Dedifferentiated amniotic fluid mesenchymal stem cell (primary cell): ENCODE data around the gene NEDD4L.

Experiments used
- DNase-seq: peaks from one replicate; pipeline ENCODE4 v3.0.0-alpha.2; 2016; ENCODE audit errors: extremely low spot score

NEDD4L gene

DNA sequence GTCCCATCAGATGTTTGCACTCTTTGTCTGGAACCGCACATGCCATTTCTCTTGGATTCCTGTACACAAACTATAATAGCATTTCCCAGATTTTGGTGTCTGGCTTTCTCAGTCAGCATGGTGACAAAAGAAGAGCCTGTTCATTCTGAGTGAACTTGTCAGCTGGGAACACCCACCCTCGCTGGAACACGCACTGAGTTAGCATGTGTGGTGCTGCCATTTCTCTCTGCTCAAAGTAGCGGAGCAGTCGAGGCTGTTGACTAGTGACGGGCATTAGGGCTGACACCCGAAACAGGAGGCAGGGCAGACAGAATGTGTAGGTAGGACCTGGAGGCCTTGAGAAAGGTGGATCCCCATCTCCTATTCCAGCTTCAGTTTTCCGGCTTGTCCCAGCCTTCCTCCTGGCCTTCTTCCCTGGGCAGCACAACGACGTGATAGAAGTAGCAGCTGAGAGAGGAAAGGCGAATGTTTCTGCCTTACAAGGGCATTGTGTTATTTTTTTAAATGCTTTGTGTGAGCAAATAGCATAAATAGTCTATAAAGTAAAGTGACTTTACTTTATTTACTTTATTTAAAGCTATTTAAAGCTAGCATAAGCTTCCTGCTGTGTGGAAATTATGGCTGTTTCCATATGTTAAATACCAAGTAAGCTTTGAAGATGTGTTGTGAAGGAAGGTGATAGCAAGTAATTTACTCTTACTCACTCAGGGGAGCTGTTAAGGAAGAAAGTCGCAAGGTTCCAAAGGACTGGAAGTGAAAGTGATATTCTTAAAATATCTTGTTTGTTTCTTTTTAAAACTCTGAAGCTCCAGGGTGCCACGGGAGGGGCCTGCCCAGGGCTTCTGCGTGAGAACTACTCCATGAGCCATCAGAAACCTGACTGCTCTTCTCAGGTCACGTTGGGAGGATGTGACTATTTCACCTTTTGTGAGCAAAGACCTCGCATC, 272.6 kb downstream of the NEDD4L start:
- DNase-seq = no peak

DNA sequence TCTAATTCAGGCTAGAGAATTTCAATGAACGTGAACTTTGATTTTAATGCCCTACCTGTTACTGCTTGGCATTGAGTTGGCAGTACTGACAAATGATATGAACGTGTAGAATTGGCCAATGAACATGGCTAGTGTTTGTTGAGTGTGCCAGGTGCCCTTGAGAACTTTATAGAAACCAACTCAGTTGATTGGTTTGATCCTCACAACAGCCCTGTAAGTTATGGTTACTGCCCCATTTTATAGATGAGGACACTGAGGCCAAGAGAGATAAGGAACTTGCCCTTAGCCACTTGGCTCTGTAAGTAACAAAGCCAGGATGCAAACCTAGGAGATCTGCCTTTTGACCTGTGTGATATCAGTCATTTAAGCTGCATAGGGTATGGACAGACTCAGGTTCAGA, 275.7 kb downstream of the NEDD4L start:
- no peak for DNase-seq

DNA sequence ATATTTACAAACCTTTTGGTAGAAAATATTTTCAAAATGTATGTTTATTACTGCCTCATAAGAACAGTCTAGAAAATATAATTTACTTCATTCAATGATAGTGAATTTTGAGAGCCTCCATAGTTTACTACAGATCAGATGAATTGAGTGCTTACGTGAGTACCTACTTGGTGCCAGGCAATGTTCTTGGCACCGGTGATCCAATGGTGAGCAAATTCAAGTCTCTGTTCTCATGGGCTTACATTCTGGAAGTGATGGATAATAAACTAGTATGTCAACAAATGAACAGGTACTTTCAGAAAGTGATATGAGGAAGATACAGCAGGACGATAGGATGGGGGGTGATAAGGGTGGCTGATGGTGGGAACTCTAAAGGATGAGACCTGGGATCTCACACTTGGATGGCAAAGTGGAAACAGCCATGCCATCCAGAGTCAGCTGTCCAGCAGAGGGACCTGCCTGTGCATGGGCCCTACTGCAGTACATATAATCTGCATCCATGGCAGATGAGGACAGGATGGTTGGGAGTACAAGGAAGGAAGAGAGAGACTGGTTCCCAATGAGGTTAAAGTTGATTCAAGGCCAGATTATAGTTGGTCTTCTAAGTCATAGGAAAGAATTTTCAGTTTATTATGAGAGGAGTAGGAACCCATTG, 277.0 kb downstream of the NEDD4L start:
- no peak for DNase-seq

DNA sequence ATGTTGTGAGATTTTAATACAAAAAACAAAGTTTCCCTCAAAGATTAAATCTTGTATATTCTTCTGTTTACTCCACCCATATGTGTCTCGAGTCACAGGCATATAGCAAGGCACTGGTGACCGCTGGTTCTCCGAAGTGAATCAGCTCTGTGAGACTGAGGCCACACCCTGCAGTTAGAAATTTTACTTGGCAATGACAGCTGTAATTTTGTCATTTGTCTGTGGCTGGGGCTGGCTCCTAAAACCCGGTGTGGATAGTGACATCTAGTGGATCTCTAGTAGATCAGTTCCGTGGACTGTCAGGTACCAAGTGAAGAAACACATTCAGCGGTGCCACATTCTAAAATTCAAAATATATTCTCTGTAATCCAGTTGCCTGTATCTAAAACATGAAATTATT, 278.0 kb downstream of the NEDD4L start:
- peak; percentile 93 for DNase-seq

DNA sequence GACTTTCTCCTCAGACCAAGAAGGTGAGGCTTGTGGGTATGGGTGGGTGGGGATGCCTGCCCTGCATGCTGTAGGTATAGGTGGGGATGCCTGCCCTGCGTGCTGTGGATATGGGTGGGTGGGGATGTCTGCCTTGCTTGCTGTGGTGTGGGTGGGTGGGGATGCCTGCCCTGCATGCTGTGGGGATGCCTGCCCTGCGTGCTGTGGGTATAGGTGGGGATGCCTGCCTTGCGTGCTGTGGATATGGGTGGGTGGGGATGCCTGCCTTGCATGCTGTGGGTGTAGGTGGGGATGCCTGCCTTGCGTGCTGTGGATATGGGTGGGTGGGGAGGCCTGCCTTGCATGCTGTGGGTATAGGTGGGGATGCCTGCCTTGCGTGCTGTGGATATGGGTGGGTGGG, 278.4 kb downstream of the NEDD4L start:
- DNase-seq = no peak

DNA sequence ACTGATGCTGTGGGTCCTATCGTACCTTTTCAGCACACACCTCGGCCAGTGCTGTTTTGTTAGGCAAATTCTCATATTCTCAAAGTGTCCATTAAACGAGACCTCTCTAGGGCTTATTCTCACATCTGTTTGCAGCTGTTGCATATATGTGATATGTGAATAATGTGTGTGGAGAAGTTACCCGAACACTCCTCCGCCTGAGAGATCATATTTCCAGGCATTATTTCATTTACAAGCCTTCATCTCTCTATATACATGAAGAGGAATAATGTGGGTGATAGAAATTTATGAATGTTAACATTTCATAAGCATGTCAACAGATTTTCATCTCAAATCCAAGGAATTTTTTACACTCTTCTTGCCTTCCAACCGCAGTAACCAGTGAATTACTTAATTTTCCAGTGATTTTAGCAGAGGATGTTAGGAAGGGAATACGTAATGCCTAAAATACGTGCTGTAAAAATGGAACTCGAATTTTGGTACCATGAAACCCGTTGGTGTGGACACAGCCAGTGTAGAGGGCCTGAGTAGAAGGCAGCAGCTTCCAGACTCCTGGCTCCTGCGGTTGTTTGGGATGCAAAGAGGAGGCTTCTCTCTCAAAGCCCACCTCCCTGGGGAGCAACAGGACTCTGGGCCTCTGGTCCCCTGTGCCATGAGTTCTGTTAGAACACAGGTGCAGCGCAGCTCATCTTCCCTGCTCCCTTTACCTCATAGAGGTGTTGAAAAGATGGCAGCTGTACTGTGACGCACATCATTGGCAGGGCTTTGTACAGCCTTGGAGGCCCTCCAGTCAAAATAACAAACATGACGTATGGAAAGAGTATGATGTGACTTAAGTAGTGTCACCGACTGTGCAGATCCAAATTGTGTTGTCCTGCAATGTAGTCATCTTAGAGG, 280.1 kb downstream of the NEDD4L start:
- DNase-seq = no peak

DNA sequence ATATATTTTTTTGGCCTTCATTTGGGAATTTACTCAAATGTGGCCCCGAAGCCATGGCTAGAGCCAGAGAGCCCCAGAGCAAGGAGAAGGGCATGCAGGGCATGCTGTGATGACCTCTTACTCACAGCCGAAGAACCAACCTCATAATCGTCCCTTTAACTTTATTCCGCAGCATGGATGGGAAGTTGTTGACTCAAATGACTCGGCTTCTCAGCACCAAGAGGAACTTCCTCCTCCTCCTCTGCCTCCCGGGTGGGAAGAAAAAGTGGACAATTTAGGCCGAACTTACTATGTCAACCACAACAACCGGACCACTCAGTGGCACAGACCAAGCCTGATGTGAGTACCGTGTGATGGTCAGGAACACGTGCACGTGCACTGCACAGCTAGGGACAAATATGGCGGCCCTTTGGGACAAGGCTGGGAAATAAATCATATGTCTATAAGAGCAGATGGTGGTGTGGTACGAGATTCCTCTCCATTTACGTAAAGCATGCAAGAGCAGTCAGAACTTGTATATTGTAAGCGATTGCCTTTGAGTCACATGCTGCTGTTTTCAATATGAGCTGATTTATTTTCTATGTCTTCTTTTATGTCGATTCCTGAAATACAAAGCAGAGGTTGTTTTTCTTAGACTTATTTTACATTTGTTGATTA, 280.9 kb downstream of the NEDD4L start:
- DNase-seq = no peak

DNA sequence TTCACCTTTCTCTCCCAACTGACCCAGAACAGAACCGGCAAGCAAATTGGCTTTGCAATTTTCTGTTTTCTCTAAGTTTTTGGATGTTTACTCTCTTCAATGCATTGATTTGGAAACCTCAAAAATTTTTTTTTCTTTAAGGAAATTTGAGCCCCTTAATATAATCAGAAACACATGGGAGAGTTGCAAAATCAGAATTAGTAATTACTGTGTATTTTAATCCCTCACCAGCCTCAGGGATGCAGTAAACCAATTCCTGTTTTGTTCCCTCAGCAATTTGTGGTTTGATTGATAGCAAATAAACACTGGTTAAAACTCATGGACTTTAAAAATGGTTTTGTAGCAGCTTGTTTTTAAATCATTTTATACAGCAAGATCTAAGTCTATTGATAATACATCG, 281.5 kb downstream of the NEDD4L start:
- peak; percentile 66 for DNase-seq

DNA sequence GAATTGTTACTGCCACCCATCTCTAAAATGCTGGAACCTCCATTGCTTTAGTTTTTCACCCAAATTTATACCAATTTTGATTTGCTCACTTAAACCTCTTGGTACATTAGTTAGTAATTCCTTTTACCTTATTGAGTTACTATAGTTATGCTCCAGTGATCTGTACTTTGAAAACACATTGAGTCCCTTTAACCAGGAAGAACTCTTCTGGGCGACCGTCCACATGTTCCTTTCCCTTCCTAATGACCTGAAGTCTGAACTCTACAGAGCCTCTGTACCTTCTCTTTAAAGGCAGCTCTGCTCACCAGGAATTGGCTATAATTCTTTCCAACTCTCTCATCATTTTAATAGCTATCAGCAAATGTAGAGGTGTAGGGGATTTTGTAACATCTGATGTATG, 290.0 kb downstream of the NEDD4L start:
- DNase-seq = no peak

DNA sequence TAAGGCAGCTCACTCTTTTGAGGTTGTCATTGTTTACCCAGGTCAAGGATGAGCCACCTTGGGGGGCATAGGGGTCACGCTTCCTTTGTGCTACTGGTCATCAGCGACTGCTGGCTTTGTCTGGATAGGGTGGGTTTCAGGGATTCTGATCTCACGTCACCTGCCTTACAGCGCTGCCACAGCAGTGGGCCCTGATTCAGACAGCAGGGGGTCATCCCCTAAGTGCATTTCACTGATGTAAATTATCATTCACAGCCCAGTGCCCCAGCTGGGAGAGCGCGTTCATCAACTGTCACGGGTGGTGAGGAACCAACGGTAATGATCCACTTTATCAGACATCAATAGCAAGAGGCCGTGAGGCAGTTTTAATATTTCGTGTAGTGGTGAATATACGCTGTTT, 291.2 kb downstream of the NEDD4L start:
- no peak for DNase-seq

DNA sequence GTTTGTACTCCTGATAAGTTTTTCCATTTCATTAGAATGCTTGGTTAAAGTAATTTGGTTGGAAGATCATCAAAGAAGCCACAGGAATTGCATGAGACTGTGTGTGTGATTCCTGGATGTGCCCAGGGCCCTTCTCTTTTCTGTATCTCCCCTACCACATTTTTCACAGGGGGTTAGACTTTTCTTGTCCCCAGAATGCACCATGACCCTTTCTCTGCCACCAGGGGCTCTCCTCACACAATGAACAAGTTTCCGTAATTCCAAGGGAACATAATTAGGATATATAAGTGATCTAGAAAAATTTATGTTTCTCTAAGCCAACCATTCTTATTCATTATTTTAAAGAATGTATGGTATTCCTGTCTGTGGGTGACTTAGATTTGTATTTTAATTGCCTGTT, 291.8 kb downstream of the NEDD4L start:
- DNase-seq = no peak

DNA sequence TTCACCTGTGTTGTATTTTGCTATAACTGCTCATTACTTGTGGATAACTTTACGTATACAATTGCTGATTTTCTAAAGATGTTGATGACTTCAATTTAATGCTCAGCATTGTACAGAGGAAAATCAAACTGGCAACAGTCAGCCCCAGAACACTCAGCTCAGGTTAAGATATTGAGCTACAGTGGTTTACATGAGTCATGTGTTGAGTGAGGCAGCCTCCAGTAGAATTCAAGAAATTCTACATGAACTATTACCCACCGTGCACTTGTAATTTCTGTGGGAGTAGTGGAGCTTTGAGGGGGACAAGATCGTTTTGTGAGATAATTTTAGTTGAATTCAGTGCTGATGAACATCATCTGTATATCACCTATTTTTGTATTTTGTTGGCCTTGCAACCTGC, 292.6 kb downstream of the NEDD4L start:
- no peak for DNase-seq

DNA sequence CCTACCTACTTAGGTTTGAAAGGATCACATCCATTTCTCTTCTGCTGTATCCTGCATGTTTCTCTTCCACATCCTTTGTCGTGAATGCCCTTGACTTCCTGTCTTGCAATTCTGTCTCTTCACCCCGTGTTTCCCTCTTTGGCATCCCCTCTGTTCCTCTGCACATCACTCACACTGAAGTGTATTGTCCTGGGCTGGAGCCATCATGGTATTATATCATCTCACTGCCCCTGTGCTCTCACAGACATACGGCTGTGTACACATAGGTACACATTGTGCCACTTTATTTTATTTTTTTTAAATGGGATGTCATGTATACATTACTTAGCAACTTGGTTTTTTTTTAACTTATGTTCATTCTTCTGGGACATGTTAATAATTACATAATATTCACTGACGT, 293.3 kb downstream of the NEDD4L start:
- DNase-seq = no peak

DNA sequence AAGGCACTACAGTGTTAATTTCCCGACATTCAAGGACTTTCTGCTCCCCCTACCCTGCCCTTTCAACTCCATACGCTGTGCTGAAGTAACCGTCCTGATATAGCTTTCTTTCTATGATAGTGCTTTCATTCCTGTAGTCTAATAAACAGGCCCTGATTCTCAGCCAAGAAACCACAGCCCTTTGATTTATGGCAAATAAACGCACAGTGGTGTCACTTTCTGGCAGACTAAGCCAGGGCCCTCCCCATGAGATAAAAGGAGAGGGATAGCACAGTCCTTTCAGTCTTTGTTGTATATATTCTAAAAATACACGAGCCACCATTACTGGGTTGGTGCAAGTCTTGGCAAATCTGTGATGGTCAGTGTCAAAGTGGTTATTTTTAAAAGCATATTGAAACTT, 293.7 kb downstream of the NEDD4L start:
- no peak for DNase-seq

DNA sequence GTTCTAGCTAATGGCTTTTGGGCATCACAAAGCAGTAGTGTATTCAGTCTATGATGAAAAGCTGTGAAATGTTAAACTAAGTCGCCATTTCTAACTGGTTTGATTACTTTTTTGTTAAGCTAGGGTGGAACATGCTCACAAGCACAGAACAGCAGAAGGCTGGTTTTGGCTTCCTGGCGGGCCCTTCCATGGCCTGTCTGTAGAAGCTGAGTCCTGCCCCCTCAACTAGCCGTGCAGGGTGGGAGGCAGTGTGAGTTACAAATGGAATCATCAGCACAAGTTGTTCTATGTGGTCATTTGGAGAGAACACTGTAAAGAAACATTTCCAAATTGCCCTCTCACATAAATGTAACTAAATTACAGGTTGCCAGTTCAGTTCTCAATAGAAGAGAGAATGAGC, 294.1 kb downstream of the NEDD4L start:
- DNase-seq = no peak

DNA sequence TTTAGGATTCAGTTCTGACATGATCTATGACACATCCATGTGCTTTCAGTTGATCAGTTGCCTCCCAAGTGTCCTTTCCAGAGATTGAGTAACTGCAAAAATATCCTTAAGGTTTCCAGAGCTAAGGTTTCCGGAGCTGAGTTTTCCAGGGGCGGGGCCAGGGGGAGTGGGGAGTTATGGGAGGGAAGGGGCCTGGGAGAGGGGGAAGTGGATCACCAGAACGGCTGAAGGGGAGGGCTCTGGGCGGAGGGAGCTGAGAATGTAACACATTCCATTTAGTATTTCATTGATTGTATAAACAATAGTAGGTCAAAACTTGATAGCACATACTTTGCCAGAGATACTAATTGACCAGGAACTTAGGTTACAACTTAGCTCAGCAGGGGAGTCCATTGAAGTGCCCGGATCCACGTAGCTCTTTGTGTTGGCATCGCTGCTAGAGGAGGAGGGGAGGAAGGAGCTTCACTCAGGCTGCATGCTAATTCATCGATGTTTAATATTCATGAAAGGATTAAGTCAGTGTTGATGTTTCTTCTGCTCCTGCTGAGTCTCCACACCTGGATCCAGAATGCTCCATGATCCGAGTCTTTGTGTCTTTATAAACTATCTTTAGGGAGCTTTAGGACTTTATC, 295.1 kb downstream of the NEDD4L start:
- DNase-seq = peak; percentile 17

DNA sequence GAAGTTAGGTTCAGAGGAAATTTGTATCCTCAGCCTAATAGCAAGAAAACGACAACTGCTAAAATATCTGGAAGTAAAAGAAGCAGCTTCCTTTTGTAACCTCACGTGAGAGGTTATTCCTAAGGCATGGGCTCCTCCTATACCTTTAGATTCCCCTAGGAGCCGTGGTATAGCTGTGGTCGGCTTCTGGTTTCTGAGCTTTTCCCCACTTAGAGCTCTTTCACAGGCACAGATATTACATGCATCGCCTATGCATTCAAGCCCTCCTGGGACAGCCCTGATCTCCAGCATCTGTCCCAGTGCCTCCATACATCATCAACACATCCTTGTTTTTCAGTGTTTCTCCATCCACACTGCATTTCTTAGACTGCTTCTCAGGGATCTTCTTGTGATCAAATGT, 295.9 kb downstream of the NEDD4L start:
- no peak for DNase-seq

DNA sequence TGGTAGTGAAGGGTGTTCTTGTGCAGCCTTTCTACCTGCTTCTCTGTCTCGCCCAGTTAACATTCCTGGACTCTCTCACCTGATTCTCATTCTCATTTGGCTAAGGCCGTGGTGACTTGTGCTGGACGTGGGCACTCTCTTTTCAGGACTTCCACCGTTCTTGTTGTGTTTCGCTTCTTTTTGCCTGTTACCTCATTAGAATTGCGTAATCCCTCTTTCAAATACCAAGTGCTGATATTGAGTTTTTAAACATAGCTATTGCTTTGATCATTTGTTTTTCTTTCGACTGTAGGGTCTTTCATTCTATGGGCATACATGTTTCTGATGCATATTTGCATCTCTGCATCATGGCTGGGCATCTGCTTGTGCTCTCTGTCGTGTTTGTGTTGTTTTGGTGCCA, 297.9 kb downstream of the NEDD4L start:
- no peak for DNase-seq

DNA sequence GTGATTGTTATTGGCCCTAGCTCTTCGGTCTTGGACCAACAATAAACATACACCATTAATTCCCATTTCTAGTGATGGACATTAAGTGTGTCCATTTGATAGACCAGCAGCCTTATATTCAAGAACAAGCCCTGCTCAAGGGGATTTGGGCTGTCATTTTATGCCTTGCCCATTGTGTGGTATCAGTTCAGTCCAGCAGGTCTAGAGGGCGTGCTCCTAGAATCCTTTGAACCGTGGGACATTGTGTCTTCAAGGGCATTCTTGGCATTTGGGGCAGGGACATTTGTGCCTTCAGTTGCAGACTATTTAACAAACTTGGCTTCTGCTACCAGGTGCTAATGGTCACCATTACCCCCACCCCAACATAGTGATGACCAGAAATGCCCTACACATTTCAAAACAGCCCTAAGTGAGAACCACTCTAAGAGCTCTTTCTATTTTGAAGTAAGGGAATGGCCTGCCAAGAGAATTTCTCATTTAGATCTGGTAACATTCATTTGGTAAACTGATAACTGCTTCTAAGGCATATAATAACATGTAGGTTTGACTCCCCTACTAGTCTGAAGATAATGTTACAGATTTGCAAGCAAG, 300.1 kb downstream of the NEDD4L start:
- no peak for DNase-seq

DNA sequence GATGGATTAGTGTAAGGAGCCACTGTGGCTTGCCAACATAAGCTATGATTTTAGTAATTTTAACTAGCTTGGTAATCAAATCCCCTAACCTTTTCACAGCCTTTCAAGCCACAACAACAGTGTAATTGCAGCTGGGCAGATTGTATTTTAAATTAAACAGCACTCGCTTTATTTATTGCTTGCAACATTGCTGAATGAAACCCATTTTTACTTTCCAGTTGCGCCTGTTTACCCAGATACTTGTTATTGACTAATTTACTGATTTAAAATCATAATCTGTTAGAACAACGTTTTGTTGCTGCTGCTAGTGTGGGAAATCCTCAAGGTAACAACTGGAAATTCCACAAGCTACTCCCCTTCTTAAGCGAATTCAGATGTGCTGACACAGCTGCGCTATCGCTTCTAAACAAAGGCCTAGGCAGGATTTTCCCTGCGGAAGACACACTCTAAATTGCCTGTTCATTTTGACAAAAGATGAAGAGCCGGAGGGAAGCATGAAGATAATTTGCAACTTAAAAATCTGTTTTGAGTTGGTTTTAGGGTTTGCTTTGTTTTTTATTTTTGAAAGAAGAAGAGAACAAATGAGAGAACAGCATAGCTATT, 300.9 kb downstream of the NEDD4L start:
- DNase-seq = no peak
